IPS-18c (cell line): ENCODE results near the gene ONECUT3.

Experiments
- H3K4me3 ChIP-seq: 2 replicates; pipeline ENCODE4 v1.7.0; 2013; ENCODE audit warnings: low read depth, mild to moderate bottlenecking, low read length, moderate library complexity; ENCODE audit not compliant: insufficient read depth
- H3K9me3 ChIP-seq: one replicate; pipeline ENCODE4 v1.6.1; 2013; ENCODE audit warnings: mild to moderate bottlenecking, low read length, moderate library complexity; ENCODE audit not compliant: control insufficient read depth, insufficient read depth

Gene ONECUT3

DNA sequence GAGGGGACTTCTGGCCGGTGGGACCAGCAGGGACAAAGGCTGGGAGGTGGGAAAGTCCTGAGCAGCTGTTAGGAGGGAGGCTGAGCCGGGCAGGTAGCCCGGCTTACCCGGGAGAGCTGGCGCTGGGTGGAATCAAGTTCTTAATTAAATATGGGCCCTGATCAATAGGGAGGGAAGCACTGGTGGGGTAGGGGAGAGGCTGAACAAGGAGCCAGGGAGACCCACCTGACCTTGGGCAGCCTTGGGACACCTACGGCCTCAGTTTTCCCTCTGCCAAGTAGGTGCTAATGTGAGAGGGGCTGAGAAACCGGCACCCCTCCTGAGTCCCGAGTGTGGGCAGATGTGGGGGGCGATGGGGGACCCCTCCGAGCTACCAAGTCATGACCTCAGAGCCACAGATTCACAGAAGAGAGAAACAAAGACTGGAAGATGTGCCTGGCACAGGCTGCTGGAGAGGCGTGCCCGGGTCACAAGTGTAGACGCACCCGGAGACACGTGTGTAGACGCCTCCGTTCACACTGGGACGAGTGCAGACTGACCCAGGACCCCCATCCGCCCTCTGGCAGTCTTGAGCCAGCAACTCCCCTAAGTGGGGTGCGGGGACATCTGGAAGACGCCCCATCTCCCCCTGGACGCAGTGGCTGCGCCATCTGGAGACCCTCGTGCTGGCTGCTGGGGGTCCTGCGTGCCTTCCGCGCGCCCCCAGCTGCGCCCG lies 8.4 kb downstream of the ONECUT3 start:
- H3K4me3 ChIP-seq = no peak overlapping the region
- peaks cover 2% of the 10 kb centered on the region for H3K9me3 ChIP-seq

DNA sequence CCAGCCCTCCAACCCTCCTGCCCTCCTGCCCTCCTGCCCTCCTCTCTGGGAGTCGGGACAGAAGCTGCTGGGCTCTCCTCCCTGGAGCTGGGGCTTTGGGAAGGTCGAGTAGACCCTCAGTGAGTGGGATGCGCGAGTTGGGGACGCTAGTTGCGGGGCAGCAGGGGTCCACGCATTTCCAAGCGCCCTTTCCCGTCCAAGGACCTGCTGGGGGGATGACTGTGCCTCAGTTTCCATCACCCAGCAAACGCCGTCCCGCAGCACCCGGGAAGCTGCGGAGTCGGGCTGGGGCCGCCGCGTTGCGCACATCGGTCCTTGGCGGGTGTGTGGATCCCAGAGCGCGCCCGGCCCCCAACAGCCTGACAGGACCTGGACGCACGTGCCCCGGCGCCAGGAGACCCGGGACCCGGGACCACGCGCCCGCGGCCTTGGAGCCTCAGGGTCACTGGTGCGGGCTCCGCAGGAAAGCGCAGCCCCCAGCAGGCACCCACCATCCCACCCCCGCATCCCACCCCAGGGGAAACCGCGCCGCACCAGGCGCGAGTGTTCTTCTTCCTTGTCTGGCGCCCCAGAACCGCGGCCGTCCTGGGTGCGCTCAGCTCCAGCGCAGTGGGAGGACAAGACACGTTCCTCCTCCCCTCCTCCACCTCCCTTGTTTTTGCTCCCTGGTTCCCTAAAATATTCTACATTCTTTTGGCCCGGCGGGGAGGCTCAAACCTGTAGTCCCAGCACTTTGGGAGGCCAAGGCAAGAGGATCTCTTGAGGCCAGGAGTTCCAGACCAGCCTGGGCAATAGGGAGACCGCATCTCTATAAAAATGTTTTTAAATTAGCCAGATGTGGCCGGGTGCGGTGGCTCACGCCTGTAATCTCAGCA lies 9.2 kb downstream of the ONECUT3 start:
- no peaks in the 10 kb centered on the region for H3K9me3 ChIP-seq
- no peak overlapping the region for H3K4me3 ChIP-seq

DNA sequence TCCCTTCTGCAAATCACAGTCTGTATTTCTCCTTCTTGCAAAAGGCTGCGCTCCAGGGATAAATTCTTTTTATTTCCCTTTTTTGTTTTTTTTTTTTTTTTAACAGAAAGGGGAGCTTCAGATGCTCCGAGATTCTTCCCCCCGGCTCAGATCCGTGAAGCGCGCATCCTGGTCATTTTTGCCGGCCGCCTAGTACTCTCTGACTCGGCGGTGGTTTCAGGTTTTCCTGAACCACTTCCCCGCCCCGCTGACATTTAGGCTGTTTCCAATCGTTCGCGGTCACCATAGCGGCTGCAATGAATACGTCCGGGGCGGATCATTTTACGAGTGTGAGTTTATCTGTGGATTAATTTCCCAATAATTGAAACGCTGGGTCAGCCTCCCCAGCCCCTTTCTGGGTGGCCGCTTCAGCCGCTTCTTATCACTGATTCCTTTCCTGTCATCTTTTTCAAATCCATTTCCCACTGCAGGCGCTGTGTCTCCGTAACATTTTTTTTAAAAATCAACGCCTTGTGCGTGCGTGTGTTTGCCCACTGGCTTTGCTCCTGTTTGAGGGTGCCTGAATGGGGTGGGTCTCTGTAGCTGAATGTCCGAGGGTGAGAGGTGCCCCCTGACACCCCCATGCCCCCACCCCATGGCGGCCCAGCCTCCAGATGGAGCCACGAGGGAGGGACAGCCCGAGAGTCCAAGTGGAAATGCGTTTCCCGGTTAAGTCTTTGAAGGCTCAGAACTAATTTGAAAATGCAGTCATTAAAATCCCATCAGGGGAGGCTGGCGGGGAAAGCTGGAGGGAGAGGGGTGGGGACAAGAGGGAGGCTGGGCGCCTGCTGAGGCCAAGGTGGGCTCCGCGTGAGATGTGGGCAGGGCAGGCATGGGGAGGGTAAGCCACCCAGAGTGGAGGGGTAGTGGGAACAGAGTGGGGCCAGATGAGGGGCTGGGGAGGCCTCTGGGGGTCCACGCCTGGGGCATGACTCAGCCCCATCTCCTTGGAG lies 10.6 kb downstream of the ONECUT3 start:
- H3K9me3 ChIP-seq = no peaks in the 10 kb centered on the region
- H3K4me3 ChIP-seq = no peak overlapping the region

DNA sequence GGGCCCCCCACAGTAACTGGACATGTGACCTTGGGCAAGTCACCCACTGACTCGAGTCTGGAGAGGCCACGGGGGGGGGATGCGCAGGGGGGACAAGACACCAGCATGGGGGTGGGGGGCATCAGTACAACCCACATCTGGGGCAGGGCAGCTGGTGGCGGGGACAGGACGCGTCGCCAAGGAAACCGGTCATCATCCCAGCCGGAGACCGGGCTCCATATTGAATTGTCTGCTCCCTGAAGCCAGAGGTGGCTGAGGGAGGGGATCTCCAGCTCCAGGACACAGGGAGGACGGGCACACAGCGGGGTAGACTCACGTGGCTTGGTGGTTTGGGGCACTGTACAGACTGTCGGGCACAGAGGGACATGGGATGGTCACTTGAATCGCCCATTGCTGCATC lies 11.4 kb downstream of the ONECUT3 start:
- H3K9me3 ChIP-seq = no peaks in the 10 kb centered on the region
- H3K4me3 ChIP-seq = no peak overlapping the region

DNA sequence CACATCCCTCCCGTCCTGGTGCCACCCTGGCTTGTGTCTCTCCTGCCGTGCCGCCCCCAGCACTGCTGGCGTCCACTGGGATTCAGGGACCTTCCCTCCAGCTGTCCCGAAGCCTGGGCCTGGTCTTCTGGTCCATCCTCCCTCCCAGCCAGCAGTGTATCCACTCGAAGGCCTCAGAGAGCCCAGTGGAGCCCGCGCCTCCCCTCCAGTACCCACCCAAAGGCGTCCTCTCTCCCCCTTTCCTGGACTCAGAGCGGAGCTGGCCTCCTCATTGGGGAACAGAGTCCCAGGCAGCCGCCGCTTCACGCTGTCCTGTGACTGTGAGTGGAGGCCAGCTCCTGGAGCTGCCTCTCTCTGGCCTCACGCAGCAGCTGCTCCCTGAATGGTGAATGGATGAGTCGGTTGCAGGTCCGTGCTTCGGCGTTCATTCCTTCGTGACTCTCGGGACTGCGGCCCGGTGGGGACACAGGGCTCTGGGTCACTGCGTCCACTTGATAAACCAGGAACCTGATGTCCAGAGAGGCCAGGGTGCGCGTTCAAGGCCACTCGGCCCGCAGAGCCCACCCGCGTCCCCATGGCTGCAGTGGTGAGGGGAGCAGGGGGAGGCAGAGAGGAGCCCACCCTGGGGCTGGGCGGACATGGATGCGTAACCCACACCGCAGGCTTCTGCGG lies 12.1 kb downstream of the ONECUT3 start:
- Histone ChIP-seq H3K4me3 (no peak overlapping the region), H3K9me3 (no peaks in the 10 kb centered on the region)

DNA sequence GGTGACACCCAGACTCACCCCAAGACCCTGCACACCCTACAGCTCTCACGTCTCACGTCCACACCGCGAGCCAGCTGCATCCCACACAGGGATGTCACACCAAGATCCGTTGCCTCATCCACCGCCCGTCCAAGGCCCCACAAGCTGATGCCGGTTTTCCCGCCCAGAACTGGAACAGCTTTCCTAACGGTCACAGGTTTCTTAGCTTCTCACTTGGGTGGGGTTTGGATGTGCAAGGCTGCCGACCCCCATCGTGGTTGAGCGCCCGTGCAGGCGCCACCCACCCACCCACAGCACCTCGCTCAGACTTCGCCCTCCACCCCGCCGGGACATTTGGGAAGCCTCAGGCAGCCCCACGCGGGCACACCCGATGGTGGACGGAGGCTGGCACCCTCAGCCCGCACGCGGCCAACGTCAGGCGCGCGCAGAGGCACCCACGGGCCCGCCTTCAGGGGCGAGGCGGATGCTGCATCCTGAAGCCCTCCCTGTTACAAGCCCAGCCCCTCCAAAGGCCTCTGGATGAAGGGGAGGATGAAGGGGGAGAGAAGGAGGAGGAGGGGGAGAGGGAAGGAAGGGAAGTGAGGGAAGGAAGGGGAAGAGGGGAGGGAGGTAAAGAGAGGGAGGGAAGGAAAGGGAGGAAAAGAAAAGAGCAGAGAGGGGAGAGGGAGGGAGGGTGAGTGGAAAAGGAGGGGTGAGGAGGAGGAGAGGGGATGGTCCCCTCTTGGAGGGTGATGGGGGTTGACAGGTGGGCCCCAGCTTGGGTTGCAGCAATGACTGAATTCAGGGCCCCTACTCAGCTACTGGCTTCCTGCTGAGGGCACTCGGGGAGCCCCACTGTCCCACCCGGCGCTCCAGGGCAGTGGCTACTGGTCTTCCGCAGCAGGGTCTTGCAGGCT lies 12.8 kb downstream of the ONECUT3 start:
- no peak overlapping the region for H3K4me3 ChIP-seq
- no peaks in the 10 kb centered on the region for H3K9me3 ChIP-seq

DNA sequence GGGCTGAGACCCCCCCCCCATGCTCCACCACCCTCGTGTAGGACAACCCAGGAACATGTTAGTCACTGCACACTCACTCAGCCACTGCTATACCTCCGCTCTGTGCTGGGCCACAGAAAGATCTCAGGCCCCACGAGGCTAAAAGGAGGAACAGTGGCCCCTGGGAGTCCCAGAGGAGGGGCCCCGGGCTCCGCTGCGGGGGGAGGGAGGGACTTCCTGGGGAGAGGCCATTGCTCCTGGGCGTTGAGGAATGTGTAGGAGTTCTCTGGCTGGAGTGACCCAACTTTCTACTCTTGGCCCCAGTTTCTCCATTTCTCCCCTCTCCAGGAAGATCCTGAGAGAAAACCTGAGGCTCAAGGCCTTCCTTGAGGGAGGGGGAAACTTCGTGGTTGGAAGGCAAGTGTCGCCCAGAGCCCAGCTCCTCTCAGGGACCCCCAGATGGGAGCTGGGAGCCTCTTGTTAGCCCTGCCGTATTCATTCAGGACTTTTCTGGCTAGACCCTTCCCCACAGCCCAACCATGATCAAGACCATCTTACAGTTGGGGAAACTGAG lies 13.6 kb downstream of the ONECUT3 start:
- no peak overlapping the region for H3K4me3 ChIP-seq

DNA sequence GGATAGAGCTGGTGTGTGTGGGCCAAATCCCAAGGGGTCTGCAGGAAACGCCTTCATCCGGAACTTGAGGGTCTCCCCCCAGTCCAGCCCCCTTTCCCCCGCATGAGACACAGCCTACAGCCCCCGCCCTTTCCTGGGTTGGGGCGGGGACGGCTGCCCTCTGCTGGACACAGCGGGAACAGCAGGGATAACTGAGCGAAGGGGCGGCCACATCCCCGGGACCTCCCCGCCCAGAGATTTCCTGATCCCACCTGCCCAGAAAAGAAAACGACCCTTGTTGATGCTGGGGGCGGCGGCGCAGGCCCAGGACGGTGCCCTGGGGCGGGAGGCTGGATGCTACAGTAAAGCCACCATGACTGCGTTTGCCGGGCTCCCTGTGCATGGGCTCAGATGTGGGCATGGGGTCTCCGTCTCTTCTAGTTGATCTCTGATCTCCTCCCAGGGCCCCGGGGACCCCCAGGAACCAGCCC lies 14.2 kb downstream of the ONECUT3 start:
- no peak overlapping the region for H3K4me3 ChIP-seq
- no peaks in the 10 kb centered on the region for H3K9me3 ChIP-seq

More for the DNA sequence above, 13.6 kb downstream of the ONECUT3 start:
- H3K9me3 ChIP-seq = no peaks in the 10 kb centered on the region

DNA sequence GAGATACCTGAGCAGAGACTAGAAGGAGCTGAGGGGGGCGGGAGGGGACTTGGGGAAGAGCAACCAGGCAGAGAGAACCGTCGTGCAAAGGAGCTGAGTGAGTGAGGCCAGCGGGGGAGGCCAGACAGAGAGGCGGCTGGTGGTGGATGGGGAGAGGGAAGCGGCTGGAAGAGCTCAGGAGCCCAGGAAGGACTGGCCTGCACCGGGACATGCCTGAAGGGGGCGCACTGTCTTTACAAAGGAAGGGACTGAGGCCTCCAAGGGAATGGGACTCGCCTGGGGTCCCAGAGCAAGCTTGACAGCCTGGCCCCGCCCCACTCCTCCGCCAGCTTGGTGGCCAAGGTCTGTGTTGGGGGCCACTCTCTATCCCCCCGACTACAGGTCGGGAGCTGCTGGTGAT lies 14.9 kb downstream of the ONECUT3 start:
- no peak overlapping the region for H3K4me3 ChIP-seq

DNA sequence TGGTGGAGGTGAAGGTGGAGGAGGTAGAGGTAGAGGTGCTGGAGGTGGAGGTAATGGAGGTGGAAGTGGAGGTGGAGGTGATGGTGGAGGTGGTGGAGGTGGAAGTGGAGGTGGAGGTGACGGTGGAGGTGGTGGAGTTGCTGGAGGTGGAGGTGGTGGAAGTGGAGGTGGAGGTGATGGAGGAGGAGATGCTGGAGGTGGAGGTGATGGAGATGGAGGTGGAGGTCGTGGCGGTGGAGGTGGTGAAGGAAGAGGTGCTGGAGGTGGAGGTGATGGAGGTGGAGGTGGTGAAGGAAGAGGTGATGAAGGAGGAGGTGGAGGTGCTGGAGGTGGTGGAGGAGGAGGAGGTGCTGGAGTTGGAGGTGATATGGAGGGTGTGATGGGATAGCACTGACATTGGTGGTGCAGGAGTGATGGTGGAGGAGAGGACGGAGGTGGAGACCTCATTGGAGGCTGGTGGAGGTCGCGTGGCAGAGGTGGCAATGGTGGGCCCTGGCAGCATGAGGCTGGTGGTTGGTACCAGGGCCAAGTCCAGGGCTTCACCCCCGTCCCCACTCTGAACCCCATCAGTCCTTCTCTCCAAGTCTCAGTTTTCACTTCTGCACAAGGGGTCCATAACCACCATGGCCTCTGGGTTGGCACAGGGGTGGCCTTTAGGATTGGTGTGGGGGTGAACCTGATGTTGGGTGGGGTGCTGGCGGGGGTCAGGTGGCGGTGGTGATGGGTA lies 15.8 kb downstream of the ONECUT3 start:
- Histone ChIP-seq H3K4me3 (no peak overlapping the region), H3K9me3 (no peaks in the 10 kb centered on the region)

More for the DNA sequence above, 14.9 kb downstream of the ONECUT3 start:
- H3K9me3 ChIP-seq = no peaks in the 10 kb centered on the region

DNA sequence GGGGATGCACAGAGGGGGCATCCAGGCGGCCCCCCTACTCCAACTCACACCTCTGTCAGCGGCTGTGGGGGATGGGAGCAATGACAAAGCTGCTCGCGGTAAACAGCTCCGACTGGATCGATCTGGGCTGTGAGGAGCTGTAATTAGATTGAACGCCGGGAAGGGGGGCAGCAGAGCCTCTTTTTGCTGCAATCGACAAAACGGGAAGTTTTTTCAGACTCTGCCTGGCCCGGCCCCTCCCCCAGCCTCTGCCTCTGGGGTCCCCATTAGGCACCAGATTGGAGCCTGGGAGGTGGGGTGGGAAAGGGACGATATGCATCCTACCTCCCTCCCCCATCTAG lies 16.3 kb downstream of the ONECUT3 start:
- Histone ChIP-seq H3K9me3 (no peaks in the 10 kb centered on the region), H3K4me3 (peak overlapping the region; percentile 24; the same call in 1 of the 2 replicates)

DNA sequence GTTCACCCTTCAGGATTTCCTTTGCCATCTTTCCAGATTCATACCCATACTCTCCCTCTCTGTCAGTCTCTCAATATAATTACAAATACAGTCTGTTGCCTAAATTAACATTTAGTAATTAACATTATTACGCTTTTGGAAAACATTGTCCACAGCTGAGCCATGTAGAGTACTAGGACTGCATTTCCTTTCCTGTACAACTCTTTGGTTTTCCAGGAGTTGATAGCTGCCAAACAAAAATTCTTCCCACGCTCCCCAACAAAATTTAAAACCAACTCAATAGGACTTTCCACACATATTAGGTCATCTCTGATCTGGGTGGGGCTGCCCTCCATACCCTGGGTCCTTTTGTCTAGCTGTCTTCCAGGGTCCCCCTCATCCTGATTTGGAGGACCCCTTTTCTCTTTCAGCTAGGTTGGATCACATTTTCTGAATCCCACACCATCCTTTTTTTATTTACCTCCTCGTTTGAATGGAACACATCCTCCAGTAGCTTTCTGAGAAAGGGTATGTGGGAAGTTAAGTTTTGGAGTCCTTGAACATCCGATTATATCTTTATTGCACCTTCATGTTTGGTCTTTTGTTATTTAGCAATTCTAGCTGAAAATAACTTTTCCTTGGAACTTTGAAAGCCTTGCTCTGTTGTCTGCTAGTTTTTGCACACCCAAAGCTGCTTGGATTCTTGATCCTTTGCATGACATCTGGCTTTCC lies 17.7 kb downstream of the ONECUT3 start:
- Histone ChIP-seq H3K9me3 (no peaks in the 10 kb centered on the region), H3K4me3 (no peak overlapping the region)

DNA sequence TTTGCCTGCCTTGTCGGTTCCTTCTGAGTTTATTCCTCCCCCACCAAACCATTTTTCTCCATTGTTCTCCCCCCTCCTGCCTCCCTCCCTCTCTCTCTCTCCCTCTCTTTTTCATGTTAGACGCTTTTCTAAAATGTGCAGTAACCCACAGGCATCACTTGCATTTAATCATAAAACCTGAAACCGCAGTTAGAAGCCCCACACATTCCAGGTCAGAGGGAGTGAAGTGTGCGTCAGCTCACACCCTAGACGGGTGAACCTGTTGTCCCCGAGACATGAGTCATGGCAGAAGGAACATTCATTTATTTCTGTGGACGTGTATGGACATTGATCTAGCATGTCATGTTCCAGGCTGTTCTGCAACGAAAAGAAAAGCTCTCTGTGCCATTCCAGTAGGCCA lies 19.9 kb downstream of the ONECUT3 start:
- no peak overlapping the region for H3K4me3 ChIP-seq
- peaks cover under 1% of the 10 kb centered on the region for H3K9me3 ChIP-seq

DNA sequence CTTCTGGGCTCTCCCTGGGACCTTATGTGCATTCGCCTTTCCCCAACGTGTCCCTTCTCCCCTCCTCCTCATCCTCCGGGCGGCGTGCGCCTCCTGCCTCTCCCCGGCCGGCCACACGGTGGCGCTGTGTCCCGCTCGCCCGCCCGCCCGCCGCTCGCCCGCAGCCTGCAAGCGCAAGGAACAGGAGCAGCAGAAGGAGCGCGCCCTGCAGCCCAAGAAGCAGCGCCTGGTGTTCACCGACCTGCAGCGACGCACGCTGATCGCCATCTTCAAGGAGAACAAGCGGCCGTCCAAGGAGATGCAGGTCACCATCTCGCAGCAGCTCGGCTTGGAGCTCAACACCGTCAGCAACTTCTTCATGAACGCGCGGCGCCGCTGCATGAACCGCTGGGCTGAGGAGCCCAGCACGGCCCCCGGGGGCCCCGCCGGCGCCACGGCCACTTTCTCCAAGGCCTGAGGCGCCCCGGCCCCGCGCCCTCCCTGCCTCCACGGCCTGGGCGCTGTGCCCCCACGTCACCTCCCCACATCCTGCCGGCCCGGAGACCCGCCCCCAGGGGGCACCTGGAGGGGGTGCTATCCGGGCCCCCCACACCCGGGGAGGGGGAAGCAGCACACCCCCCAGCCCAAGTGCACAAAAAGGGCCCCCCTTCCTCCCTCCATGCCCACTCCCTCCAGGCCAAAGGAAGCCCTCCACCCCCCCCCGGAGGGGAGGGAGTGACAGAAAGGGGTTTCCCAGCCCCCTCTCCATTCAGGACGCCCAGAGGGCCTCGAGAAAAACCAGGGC lies 21.9 kb downstream of the ONECUT3 start:
- peak overlapping the region; percentile 24; the same call in 1 of the 2 replicates for H3K4me3 ChIP-seq
- H3K9me3 ChIP-seq = peaks cover 2% of the 10 kb centered on the region
